ENCODE results near the gene MLH3. TPM values are rescaled to one million over a fixed set of nuclear protein-coding genes. Genes with fewer than 3 reads are reported as not detected.

MLH3 gene
- total RNA-seq, 5 donors from 2014 or later (not counting 1 experiment from before 2014, with no cell fraction given): 17.3 to 28.2 (median 22.1) TPM

DNA sequence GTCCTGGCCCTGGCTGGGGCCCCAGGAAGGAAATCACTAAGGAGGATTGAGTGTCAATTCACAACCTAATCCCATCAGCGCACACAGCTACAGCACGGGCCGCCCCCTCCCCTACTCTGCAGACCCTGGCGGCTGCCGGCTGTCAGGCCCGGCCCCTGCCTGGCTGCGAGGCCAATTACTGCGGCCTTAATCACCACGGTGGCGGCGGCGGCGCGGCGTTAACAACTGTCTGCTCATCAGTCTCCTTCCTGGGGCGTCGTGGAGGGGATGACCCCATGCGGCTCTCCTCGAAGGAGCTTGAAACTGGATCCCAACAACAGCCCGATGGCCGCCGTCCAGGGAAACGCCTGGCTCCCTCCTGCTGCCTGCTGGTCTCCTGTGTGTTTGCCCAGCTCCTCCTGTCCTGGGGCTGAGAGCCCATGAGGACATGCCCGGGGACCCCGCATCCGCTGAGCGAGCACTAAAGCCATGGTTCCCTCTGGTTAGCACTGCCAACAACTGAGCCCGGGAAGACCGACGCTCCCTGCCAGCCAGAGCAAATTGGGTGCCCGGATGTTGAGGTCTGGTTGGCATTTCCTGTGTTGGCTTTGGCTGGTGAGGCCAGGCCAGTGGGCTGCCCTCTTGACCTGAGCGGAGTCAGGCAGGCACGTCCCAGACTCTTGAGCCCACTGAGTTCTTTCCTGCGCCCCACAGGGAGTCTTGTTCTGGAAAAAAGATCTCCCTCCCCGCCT is 70.4 kb downstream of the MLH3 start:
- ChIA-PET CTCF (no interaction called here), POLR2A (no interaction called here)
- Mint-ChIP-seq H3K4me1 (no peaks in the 10 kb centered on the region), H3K36me3 (no peaks in the 10 kb centered on the region), H3K27me3 (no peaks in the 10 kb centered on the region), H3K27ac (no peak overlapping the region), H3K9me3 (no peaks in the 10 kb centered on the region), H3K4me3 (no peak overlapping the region)
- Histone ChIP-seq H3K36me3 (ENCODE audit: control insufficient read depth in 2 of 2, extremely low read depth in 1 of 2, insufficient read depth in 1 of 2, low read length in 1 of 2) (no peaks in the 10 kb centered on the region), H3K4me3 (ENCODE audit: control insufficient read depth in 1 of 2, extremely low read depth in 1 of 2, low read length in 1 of 2) (no peak overlapping the region), H3K27ac (ENCODE audit: low read length) (no peak overlapping the region), H3K9me3 (no peaks in the 10 kb centered on the region), H3K4me1 (ENCODE audit: control insufficient read depth in 1 of 2, extremely low read depth in 1 of 2, insufficient read depth in 2 of 2, low read length in 2 of 2) (no peaks in the 10 kb centered on the region), H3K27me3 (replicated peaks in 1 of 2; ENCODE audit: control insufficient read depth in 2 of 2, extremely low read depth in 1 of 2, insufficient read depth in 2 of 2, low read length in 1 of 2) (peaks cover 0 to 11% of the 10 kb centered on the region in 2 experiments)
- DNase-seq (no peak), ATAC-seq (replicated peaks in 1 of 4) (no peak)
- 87% methylated on average over 32 of the region's 35 CpGs for whole genome bisulfite sequencing (ENCODE audit: insufficient coverage)

DNA sequence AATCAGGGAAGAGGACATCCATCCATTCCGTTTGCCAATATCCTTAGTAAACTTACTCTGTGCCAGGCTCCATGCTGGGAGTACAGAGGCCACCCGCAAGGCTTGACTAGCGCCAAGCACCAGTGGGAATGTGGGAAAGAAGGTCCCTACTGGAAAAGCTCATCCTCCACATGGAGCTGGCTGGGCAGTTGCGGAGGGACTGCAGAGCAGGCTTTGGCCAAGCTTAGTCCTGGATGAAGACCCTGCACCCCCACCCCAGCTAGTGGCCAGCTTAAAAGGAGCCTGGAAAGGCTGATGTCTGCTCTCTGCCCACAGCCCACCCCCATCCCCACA is 70.9 kb downstream of the MLH3 start:
- Histone ChIP-seq H3K9me3 (no peaks in the 10 kb centered on the region), H3K36me3 (ENCODE audit: control insufficient read depth in 2 of 2, extremely low read depth in 1 of 2, insufficient read depth in 1 of 2, low read length in 1 of 2) (no peaks in the 10 kb centered on the region), H3K4me3 (ENCODE audit: control insufficient read depth in 1 of 2, extremely low read depth in 1 of 2, low read length in 1 of 2) (no peak overlapping the region), H3K4me1 (ENCODE audit: control insufficient read depth in 1 of 2, extremely low read depth in 1 of 2, insufficient read depth in 2 of 2, low read length in 2 of 2) (no peaks in the 10 kb centered on the region), H3K27ac (ENCODE audit: low read length) (no peak overlapping the region), H3K27me3 (replicated peaks in 1 of 2; ENCODE audit: control insufficient read depth in 2 of 2, extremely low read depth in 1 of 2, insufficient read depth in 2 of 2, low read length in 1 of 2) (peaks cover 0 to 11% of the 10 kb centered on the region in 2 experiments)
- Mint-ChIP-seq H3K9me3 (no peaks in the 10 kb centered on the region), H3K4me1 (no peaks in the 10 kb centered on the region), H3K27ac (no peak overlapping the region), H3K36me3 (no peaks in the 10 kb centered on the region), H3K27me3 (no peaks in the 10 kb centered on the region), H3K4me3 (no peak overlapping the region)
- DNase-seq (no peak), ATAC-seq (replicated peaks in 1 of 4) (no peak)
- 89% methylated on average over 3 of the region's 4 CpGs for WGBS (ENCODE audit: insufficient coverage)
- POLR2A ChIA-PET: no interaction called here
- CTCF ChIA-PET: no interaction called here

DNA sequence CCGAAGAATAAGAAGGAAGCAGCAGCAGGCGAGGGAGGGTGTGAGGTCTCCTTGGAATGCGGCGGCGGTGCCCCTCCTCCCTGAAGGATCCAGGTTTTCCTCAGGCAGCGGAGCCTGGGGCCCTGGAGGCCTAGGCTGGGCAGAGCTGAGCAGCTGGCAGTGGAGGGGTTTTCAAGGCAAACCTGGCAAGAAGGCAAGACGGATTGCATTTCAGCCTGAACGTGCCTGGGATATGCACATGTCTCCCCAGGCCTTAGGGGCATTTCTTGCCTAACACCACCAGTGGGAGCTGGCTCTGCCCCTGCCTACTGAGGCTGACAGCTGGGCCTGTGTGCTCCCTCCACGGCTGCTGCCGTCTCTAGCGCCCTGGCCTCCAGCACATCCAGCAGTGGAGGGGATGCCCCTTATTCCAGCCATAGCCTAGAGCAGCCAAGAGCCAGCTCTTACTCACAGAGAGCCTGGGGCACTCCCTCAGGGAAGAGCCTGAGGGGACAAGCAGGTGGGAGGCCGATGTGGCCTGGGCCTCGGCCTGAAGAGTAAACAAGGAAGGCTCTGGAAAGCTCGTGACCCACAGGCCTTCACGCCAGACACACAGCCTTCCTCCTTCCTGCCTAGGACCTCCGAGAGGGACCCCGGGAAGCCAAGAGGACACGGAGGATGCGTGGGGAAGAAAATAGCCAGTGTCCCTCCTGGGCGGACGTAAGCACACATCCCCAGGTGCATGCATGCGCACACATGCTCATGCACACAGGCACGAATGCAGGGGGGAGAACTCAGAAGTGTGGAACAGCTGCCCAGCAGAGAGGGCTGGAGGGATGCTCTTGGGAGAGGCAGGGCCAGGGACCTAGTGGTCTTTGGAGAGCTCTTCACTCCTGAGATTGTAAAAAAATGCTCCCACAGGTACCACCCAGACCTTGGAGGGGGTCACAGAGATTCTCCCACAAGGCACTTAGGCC is 71.5 kb downstream of the MLH3 start:
- POLR2A ChIA-PET: interaction anchor here in 1 of 2 donors (0.6 kb wide), 1 partner anchor 194 kb away, joined by 7 read pairs; no protein-coding TSS in a partner anchor
- no peaks in the 10 kb centered on the region for H3K27me3 Mint-ChIP-seq
- H3K27ac Mint-ChIP-seq: no peak overlapping the region
- Histone ChIP-seq H3K36me3 (ENCODE audit: control insufficient read depth in 2 of 2, extremely low read depth in 1 of 2, insufficient read depth in 1 of 2, low read length in 1 of 2) (no peaks in the 10 kb centered on the region), H3K27me3 (replicated peaks in 1 of 2; ENCODE audit: control insufficient read depth in 2 of 2, extremely low read depth in 1 of 2, insufficient read depth in 2 of 2, low read length in 1 of 2) (peaks cover 0 to 11% of the 10 kb centered on the region in 2 experiments), H3K27ac (ENCODE audit: low read length) (no peak overlapping the region), H3K9me3 (no peaks in the 10 kb centered on the region), H3K4me1 (ENCODE audit: control insufficient read depth in 1 of 2, extremely low read depth in 1 of 2, insufficient read depth in 2 of 2, low read length in 2 of 2) (no peaks in the 10 kb centered on the region), H3K4me3 (ENCODE audit: control insufficient read depth in 1 of 2, extremely low read depth in 1 of 2, low read length in 1 of 2) (no peak overlapping the region)
- WGBS (ENCODE audit: insufficient coverage): 85% methylated on average over 18 of the region's 23 CpGs
- no peaks in the 10 kb centered on the region for H3K4me1 Mint-ChIP-seq
- no peaks in the 10 kb centered on the region for H3K36me3 Mint-ChIP-seq
- CTCF ChIA-PET: no interaction called here
- no peaks in the 10 kb centered on the region for H3K9me3 Mint-ChIP-seq
- DNase-seq (no peak), ATAC-seq (replicated peaks in 1 of 4) (no peak)
- H3K4me3 Mint-ChIP-seq: no peak overlapping the region

DNA sequence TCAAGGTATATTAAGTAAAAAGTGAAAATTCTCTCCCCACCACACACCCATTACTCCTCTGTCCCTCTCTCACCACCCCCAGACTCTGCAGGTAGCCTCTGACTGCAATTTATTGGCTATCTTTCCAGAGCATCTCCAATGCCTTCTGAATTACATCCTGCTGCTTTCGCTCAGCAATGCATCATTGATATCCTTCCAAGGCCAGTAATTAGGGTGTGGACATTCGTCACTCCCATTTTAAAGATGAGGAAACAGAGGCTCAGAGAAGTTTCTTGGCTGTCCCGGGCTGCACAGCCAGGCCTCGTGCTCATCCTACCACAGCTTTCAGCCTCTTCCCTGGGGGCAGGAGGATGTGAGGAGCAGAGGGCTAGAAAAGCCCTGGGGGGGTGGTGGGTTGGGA is 72.2 kb downstream of the MLH3 start:
- H3K4me1 ChIP-seq (ENCODE audit: control insufficient read depth in 1 of 2, extremely low read depth in 1 of 2, insufficient read depth in 2 of 2, low read length in 2 of 2): no peaks in the 10 kb centered on the region
- Mint-ChIP-seq H3K27ac (no peak overlapping the region), H3K9me3 (no peaks in the 10 kb centered on the region), H3K36me3 (no peaks in the 10 kb centered on the region), H3K4me1 (no peaks in the 10 kb centered on the region), H3K4me3 (no peak overlapping the region), H3K27me3 (no peaks in the 10 kb centered on the region)
- ChIA-PET POLR2A (interaction anchor here in 1 of 2 donors (0.6 kb wide), 1 partner anchor 194 kb away, joined by 7 read pairs; no protein-coding TSS in a partner anchor), CTCF (no interaction called here)
- H3K4me3 ChIP-seq (ENCODE audit: control insufficient read depth in 1 of 2, extremely low read depth in 1 of 2, low read length in 1 of 2): no peak overlapping the region
- ATAC-seq (replicated peaks in 1 of 4) (no peak), DNase-seq (no peak)
- no peaks in the 10 kb centered on the region for H3K9me3 ChIP-seq
- WGBS (ENCODE audit: insufficient coverage): no CpG with 5 or more reads among the region's 4 CpGs
- no peaks in the 10 kb centered on the region for H3K36me3 ChIP-seq (ENCODE audit: control insufficient read depth in 2 of 2, extremely low read depth in 1 of 2, insufficient read depth in 1 of 2, low read length in 1 of 2)
- H3K27ac ChIP-seq (ENCODE audit: low read length): no peak overlapping the region
- peaks cover 0 to 5% of the 10 kb centered on the region in 2 experiments for H3K27me3 ChIP-seq (replicated peaks in 1 of 2; ENCODE audit: control insufficient read depth in 2 of 2, extremely low read depth in 1 of 2, insufficient read depth in 2 of 2, low read length in 1 of 2)

DNA sequence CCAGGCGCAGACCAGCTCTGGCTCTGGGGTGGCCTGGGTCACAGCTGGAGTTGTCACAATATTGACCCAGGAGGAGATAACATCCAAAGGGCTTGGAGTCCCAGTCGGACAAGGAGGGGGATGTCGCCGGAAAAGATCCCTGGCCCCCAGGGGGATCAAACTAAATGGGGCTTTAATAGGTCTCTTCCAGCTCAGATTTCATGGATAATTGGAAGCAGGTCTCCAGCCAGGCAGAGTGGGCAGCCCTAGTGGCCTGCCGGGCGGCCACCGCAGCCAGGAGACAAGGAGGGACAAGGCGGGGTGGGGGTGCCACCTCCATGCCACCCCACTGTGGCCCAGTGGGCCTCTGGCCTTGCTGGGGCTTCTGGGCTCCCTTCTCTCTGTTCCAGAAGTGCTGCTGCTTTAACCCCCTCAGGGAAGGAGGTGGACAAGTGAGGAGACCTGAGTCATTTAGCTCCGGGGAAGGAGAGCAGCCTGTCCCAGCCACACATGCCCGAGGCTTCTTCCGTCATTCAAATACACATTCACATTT is 72.8 kb downstream of the MLH3 start:
- DNase-seq (no peak), ATAC-seq (replicated peaks in 1 of 4) (no peak)
- POLR2A ChIA-PET: interaction anchor here in 1 of 2 donors (0.6 kb wide), 1 partner anchor 193 kb away, joined by 7 read pairs; no protein-coding TSS in a partner anchor
- 94% methylated on average over 3 of the region's 11 CpGs for WGBS (ENCODE audit: insufficient coverage)
- H3K27me3 Mint-ChIP-seq: no peaks in the 10 kb centered on the region
- no peaks in the 10 kb centered on the region for H3K9me3 Mint-ChIP-seq
- CTCF ChIA-PET: no interaction called here
- peaks cover 0 to 2% (median 2%) of the 10 kb centered on the region in 3 donors for H3K4me1 Mint-ChIP-seq
- Histone ChIP-seq H3K9me3 (no peaks in the 10 kb centered on the region), H3K4me3 (ENCODE audit: control insufficient read depth in 1 of 2, extremely low read depth in 1 of 2, low read length in 1 of 2) (no peak overlapping the region), H3K27ac (ENCODE audit: low read length) (no peak overlapping the region), H3K36me3 (ENCODE audit: control insufficient read depth in 2 of 2, extremely low read depth in 1 of 2, insufficient read depth in 1 of 2, low read length in 1 of 2) (no peaks in the 10 kb centered on the region), H3K27me3 (replicated peaks in 1 of 2; ENCODE audit: control insufficient read depth in 2 of 2, extremely low read depth in 1 of 2, insufficient read depth in 2 of 2, low read length in 1 of 2) (peaks cover 0 to 5% of the 10 kb centered on the region in 2 experiments), H3K4me1 (ENCODE audit: control insufficient read depth in 1 of 2, extremely low read depth in 1 of 2, insufficient read depth in 2 of 2, low read length in 2 of 2) (peaks cover 0 to under 1% of the 10 kb centered on the region in 2 experiments)
- H3K36me3 Mint-ChIP-seq: no peaks in the 10 kb centered on the region
- H3K27ac Mint-ChIP-seq: no peak overlapping the region
- no peak overlapping the region for H3K4me3 Mint-ChIP-seq

DNA sequence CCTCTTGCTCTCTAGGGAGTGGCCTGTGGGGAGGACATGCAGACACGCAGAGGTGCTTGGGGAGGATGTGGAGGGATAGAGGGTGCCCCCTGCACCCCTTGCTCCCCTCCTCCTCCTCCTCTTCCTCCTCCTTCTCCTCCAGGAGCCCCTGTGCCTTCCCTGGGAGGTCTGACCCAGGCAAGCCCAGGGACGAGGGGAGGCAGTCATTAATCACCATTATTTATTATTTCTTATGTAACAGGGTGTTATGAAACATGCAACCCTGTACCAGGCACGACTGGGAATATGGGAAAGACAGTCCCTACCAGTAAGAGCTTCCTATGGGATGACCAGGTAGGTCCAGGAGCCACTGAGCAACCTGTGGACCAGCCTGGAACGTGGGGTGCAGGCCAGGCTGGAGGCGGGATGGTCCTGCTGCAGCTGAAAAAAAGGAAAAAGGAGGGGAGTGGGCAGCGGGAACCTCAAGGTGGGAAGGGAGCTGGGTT is 73.3 kb downstream of the MLH3 start:
- ATAC-seq (replicated peaks in 1 of 4): no peak
- Mint-ChIP-seq H3K4me1 (peaks cover 0 to 3% (median 2%) of the 10 kb centered on the region in 3 donors), H3K36me3 (no peaks in the 10 kb centered on the region), H3K9me3 (no peaks in the 10 kb centered on the region), H3K4me3 (no peak overlapping the region), H3K27ac (no peak overlapping the region), H3K27me3 (no peaks in the 10 kb centered on the region)
- no peaks in the 10 kb centered on the region for H3K36me3 ChIP-seq (ENCODE audit: control insufficient read depth in 2 of 2, extremely low read depth in 1 of 2, insufficient read depth in 1 of 2, low read length in 1 of 2)
- no peaks in the 10 kb centered on the region for H3K9me3 ChIP-seq
- no peak overlapping the region for H3K27ac ChIP-seq (ENCODE audit: low read length)
- peaks cover 0 to 6% of the 10 kb centered on the region in 2 experiments for H3K4me1 ChIP-seq (ENCODE audit: control insufficient read depth in 1 of 2, extremely low read depth in 1 of 2, insufficient read depth in 2 of 2, low read length in 2 of 2)
- ChIA-PET CTCF (no interaction called here), POLR2A (no interaction called here)
- no peak overlapping the region for H3K4me3 ChIP-seq (ENCODE audit: control insufficient read depth in 1 of 2, extremely low read depth in 1 of 2, low read length in 1 of 2)
- no peak for DNase-seq
- 89% methylated on average over 2 of the region's 6 CpGs for WGBS (ENCODE audit: insufficient coverage)
- peaks cover 0 to 5% of the 10 kb centered on the region in 2 experiments for H3K27me3 ChIP-seq (replicated peaks in 1 of 2; ENCODE audit: control insufficient read depth in 2 of 2, extremely low read depth in 1 of 2, insufficient read depth in 2 of 2, low read length in 1 of 2)

Measured in T-cell (primary cell).